ENCODE measurements around the gene SLC23A1. TPM values are rescaled to one million over a fixed set of nuclear protein-coding genes. Genes with fewer than 3 reads are reported as not detected.

SLC23A1 gene
- polyA plus RNA-seq, 10 donors = 0.09 to 0.69 (median 0.31) TPM

Other genes starting within 250 kb of the SLC23A1 start
- gene SIL1, start 184.9 kb downstream of the SLC23A1 start, polyA plus RNA-seq (ENCODE audit: insufficient read length in 10 of 10) = 10 to 100 TPM; 21.2 to 33.5 (median 25.3) TPM
- 100 to 1,000 TPM; 262 to 386 (median 338) TPM for gene MATR3, start 89.6 kb downstream of the SLC23A1 start, polyA plus RNA-seq (ENCODE audit: insufficient read length in 10 of 10)
- 100 to 1,000 TPM; 111 to 133 (median 119) TPM for gene PAIP2, start 41.4 kb downstream of the SLC23A1 start, polyA plus RNA-seq (ENCODE audit: insufficient read length in 10 of 10)
- 1 to 10 TPM in 1 of 10 donors, under 1 TPM in 7, not detected in 2; 0.15 to 1.0 (median 0.57) TPM for gene MZB1, start 6.6 kb upstream of the SLC23A1 start, polyA plus RNA-seq (ENCODE audit: insufficient read length in 10 of 10)
- gene PROB1, start 11.8 kb upstream of the SLC23A1 start, polyA plus RNA-seq (ENCODE audit: insufficient read length in 10 of 10) = 10 to 100 TPM; 22.4 to 40.5 (median 29.5) TPM
- gene SPATA24, start 20.8 kb upstream of the SLC23A1 start, polyA plus RNA-seq (ENCODE audit: insufficient read length in 10 of 10) = 10 to 100 TPM in 7 of 10 donors, 1 to 10 TPM in 3; 7.4 to 10.8 (median 10.3) TPM
- gene DNAJC18, start 56.2 kb upstream of the SLC23A1 start, polyA plus RNA-seq (ENCODE audit: insufficient read length in 10 of 10) = 10 to 100 TPM; 20.0 to 33.0 (median 25.7) TPM
- 10 to 100 TPM; 28.8 to 40.9 (median 32.3) TPM for gene ECSCR, start 79.4 kb upstream of the SLC23A1 start, polyA plus RNA-seq (ENCODE audit: insufficient read length in 10 of 10)
- gene SMIM33, start 87.7 kb upstream of the SLC23A1 start, polyA plus RNA-seq (ENCODE audit: insufficient read length in 10 of 10) = not detected
- 10 to 100 TPM; 26.5 to 40.3 (median 30.2) TPM for gene STING1, start 99.5 kb upstream of the SLC23A1 start, polyA plus RNA-seq (ENCODE audit: insufficient read length in 10 of 10)
- gene UBE2D2, start 178.0 kb upstream of the SLC23A1 start, polyA plus RNA-seq (ENCODE audit: insufficient read length in 10 of 10) = 100 to 1,000 TPM; 104 to 164 (median 120) TPM